Measurements from ENCODE around the gene SNRNP27.
"Not testable (repeated sequence)": the region's sequence is repeated elsewhere in the genome, so short reads cannot be mapped to it uniquely, and the experiment has no call there.

SNRNP27 gene

GRCh38 chr2:69893684-69894551, at the start of gene SNRNP27:
Gene SNRNP27 (plus strand): TSS chr2:69893956. CDS start chr2:69893985, 29 bp downstream.
- peak; percentile 75 for DNase-seq

DNA sequence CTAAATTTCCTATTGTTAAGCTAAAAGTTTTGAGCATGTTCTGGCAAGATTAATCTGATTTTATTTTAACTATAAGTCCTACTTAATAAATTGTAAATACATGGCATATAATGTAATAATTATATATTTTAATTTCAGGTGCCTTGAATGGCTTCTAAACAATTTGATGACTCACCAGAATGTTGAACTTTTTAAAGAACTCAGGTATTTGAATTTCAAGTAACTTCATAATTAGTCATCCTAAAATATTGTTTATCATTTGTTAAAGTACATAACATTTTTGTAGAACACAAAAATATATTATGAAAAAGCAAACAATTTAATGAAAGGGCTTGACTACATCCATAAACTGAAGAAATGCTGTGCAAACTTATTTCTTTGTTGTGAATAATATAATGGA, 49.8 kb upstream of the SNRNP27 start:
- DNase-seq: no peak

- DNase-seq: no peak
Observed at GRCh38 chr2:69844560-69844959, 49.2 kb upstream of the SNRNP27 start.

DNA sequence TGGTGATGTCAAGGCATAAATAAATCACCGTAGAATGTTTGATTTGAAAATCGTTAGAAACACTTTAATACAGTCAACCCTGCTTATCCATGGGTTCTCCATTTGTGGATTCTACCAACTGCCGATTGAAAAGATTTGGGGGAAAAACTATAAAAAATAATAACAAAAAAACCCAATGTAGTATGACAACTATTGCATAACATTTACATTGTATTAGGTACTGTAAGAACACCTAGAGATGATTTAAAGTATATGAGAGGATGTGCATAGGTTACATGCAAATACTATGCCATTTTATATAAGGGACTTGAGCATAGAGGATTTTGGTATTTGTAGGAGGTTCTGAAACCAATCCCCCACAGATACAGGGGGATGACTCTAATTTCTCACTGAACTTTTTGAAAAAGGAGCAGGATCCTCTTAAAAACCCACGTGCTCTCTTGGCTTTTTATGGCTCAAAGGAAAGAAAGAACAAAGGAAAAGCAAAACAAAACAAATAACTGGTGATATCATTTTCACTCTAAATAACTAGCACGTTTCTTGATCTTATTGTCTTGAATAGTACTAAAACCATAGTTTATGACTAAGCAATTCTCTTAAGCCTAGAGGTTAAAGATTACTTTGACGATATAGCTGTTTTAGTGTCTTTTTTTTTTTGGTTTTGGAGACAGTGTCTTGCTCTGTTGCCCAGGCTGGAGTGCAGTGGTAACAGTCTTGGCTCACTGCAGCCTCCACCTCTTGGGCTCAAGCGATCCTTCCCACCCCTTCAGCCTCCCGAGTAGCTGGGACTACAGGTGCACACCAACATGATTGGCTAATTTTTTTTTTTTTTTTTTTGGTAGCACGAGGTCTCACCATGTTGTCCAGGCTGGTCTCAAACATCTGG, 47.3 kb upstream of the SNRNP27 start:
- DNase-seq: no peak

- no peak for DNase-seq
Observed at GRCh38 chr2:69847068-69847828, 46.5 kb upstream of the SNRNP27 start.

GRCh38 chr2:69848186-69848790, 45.5 kb upstream of the SNRNP27 start:
- DNase-seq: no peak

GRCh38 chr2:69858261-69858660, 35.5 kb upstream of the SNRNP27 start:
- DNase-seq: no peak

GRCh38 chr2:69863298-69863697, 30.5 kb upstream of the SNRNP27 start:
- no peak for DNase-seq

DNA sequence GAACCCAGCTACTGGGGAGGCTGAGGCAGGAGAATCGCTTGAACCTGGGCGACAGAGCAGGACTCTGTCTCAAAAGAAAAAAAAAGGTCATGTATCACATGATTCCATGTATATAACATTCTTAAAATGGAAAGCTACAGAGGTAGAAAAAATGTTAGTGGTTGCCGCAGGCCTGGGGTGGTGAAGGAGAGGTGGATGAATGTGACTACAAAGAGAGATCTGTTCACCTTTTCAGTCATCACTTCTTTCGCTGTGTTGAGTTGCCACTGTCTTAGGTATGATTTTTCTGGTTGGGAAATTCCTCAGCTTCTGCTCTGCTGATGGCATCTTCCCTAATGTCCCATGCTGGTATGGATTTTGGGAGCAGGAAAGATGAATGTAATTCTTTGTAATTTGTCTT, 5.3 kb upstream of the SNRNP27 start:
- no peak for DNase-seq

DNA sequence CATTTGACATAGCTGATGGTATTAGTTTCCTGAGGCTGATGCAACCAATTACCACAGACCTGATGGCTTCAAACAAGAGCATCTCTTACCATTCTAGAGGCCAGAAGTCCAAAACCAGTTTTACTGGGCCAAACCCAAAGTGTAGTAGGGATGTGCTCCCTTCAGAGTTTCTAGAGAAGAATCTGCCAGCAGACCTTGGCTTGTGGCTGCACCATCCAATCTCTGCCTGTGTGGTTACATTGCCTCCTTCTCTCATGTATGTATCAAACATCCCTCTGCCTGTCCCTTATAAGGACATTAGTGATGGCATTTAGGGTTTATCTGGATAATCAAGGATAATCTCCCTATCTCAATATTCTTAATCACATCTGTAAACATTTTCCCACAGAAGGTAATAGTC, 4.5 kb upstream of the SNRNP27 start:
- DNase-seq: no peak

- DNase-seq: no peak
Observed at GRCh38 chr2:69890881-69891280, 2.9 kb upstream of the SNRNP27 start.

DNA sequence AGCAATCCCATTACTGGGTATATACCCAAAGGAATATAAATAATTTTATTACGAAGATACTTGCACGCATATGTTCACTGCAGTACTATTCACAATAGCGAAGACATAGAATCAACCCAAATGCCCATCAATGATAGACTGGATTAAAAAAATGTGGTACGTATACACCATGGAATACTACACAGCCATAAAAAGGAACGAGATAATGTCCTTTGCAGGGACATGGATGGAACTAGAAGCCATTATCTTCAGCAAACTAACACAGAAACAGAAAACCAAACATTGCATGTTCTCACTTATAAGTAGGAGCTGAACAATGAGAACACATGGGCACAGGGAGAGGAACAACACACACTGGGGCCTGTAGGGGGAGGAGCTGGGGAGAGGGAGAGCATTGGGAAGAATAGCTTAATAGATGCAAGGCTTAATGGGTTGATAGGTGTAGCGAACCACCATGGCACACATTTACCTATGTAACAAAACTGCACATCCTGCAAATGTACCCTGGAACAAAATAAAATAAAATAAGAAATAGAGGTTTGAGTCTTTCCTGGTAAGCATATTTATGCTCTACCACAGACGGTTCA, 825 bp upstream of the SNRNP27 start:
- not testable (repeated sequence) for DNase-seq

GRCh38 chr2:69894737-69895136, 981 bp downstream of the SNRNP27 start:
- DNase-seq: not testable (repeated sequence)

DNA sequence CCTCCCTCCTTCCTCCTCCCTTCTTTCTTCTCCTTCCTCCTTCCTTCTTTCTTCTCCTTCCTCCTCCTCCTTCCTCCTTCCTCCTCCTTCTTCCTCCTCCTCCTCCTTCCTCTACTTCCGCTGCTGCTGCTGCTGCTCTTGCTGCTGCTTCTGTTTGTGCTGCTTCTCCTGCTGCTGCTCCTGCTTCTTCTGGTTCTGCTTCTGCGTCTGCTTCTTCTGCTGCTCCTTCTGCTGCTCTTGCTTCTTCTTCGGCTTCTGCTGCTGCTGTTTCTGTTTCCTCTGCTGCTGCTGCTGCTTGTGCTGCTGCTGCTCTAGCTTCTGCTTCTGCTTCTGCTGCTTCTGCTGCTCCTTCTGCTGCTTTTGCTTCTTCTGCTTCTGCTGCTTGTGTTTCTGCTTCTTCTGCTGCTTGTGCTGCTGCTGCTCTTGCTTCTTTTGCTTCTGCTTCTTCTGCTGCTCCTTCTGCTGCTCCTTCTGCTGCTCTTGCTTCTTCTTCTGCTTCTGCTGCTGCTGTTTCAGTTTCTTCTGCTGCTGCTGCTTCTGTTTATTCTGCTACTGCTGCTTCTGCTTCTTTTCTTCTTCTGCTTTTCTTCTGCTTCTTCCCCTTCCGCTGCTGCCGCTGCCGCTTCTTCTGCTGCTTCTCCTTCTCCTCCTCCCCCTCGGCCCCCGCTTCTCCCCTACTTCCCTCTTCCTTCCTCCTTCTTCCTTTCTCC, 8.6 kb downstream of the SNRNP27 start:
- no peak for DNase-seq

- no peak for DNase-seq
Observed at GRCh38 chr2:69907216-69907615, 13.5 kb downstream of the SNRNP27 start.

DNA sequence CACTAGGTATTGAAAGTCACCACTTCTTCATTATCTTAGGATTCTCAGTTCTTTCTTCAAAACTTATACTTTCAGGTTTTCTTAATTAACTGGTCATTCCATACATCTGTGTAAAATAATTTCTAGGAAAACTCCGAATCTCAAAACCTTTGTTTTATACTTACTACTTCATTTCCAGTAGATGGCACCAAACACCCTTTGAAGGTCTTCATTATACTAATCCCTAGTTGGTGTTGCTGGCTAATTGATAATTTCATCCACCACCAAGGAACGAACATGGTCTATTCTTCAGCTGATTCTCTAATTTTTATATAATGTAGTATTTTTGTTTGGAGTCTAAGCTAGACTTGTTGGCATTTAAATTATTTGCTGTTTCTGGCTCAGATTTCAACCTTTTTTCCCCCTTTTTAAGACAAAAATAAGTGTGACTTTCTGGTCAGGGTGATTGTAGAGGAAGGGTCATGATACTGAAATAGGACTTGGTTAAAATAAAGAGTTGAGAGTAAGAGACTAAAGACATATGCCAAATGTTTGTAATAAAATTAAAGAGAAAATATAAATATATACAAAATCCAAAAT, 18.3 kb downstream of the SNRNP27 start:
- no peak for DNase-seq

DNA sequence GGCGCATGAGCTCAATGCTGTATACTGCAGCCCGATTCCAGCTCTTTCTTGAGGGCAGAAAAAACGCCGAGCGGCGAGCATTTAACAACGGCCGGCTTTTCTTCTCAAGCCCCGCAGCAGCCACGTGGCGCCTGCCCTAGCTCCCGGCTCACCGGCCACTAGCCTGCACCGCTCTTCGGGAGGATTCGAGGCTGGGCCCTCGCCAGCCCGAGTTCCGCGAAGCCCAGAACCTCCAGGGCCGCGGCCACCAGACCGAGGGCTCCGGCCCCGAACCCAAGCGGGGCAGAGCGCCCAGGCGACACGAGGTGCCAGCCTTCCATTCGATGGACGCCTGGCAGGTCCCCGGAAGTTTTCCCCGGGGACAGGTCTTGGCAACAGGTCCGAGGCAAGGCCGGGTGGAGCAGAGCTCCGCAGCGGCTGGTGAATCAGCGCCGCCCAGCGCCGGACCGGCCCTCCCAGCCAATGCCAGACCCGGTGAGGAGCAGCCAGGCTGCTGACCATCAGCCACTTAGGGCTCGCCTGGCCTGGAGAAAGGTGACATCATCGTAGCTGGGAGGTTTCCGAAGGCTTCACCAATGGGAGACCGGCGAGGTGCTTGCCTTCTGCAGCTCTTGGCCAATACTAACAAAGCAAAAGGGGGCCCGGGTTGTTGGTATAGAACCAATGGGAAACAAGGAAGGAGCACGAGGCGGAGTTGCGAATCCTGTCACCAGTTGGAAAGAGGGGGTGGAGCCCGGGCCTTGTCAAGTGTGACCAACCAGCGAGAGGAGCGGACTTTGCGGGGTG, 20.6 kb downstream of the SNRNP27 start:
- DNase-seq: peak; percentile 100

DNA sequence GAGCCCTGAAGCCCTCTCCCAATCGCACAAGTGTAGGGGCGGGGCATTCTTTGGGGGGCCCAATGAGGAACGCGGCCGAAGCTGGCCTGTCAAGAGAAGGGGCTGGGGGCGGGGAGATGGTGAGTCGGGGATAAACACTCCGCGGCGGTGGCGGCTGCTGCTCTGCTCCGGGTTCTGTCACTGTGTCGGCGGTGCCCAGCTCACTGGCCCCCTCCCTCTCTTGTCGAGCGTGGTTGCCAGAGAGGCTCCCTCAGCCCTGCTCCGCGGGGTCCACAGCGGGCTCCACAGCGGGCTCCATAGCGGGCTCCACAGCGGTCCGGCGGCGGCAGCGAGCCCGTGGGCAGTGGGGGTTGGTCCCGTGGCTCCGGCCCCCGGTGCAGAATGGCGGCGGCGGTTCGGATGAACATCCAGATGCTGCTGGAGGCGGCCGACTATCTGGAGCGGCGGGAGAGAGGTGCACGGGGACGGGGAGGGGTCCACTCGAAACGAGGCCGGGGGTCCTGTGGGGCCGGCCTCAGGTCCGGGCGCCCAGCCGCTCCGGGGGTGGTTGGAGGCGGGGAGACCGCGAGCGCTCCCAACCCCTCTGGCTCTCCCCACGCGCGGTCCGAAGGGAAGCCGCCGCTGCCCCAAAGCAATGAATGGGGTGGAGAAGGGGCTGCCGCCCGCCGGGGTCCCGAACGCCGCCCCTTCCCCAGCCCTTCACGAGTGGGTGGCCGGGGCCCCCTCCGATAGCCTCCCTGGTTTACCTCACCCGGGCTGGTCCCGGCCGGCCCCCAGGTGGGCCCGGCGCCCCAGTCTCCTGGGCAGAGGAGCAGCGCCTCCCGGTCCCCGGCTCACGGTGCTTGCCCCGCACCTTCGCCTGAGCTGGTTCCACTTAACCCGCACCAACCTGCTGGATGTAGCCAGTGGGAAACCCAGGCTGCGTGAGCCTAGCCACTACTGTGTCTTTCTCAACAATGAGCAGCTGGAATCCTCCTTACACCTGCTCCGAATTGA, 21.5 kb downstream of the SNRNP27 start, which contains the start of gene MXD1:
Gene MXD1 (plus strand): TSS at position 160 of the 996 bp plus-strand sequence. CDS start 222 bp downstream, at position 382.
- no peak for DNase-seq

GRCh38 chr2:69916106-69916505, 22.4 kb downstream of the SNRNP27 start:
- DNase-seq: no peak

All from stimulated activated naive CD4-positive, alpha-beta T cell treated with Interleukin-2 at 50 U/mL for 16 hours (primary cell).